Amniotic stem cell (primary cell): ENCODE results near the gene GLRA2.
"Not testable (repeated sequence)": the region's sequence is repeated elsewhere in the genome, so short reads cannot be mapped to it uniquely, and the experiment has no call there.

Source experiments
- DNase-seq: peaks from one replicate; lab custom pipeline; 2025; lab: John Stamatoyannopoulos, UW

Gene GLRA2

GRCh38 chrX:14591976-14592375 is 62.6 kb downstream of the GLRA2 start:
- DNase-seq = no peak

GRCh38 chrX:14594521-14594920 is 65.2 kb downstream of the GLRA2 start:
- DNase-seq = no peak

DNA sequence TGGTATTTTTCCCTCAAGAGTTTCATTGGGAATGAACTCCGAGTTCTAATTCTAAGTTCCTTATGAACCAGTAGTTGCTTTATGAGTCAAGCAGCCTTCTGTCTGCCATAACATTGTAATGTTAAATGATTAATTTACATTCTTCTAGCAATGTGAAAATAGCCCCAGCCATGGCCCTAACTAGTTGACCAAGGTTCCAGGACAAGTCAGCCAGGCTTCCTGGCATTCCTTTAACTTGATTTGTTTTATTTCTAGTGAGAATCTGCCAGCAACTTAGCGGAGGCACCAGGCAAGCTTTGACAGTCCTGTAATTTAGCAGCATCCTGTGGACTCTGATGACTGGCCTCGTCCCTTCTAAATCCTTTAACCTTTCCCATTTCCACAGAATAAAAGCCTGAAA is 69.0 kb downstream of the GLRA2 start:
- DNase-seq = no peak

GRCh38 chrX:14607446-14607985 is 78.2 kb downstream of the GLRA2 start:
- DNase-seq = no peak

DNA sequence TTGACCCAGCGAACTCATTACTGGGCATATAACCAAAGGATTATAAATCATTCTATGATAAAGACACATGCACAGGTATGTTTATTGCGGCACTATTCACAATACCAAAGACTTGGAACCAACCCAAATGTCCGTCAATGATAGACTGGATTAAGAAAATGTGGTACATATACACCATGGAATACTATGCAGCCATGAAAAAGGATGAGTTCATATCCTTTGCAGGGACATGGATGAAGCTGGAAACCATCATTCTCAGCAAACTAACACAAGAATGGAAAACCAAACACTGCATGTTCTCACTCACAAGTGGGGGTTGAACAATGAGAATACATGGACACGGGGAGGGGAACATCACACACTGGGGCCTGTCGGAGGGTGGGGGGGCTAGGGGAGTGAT is 83.1 kb downstream of the GLRA2 start:
- DNase-seq = not testable (repeated sequence)

GRCh38 chrX:14616301-14616700 is 87.0 kb downstream of the GLRA2 start:
- DNase-seq = no peak

GRCh38 chrX:14616836-14617235 is 87.5 kb downstream of the GLRA2 start:
- no peak for DNase-seq

- DNase-seq = no peak
Measured at GRCh38 chrX:14618177-14618965, 89.0 kb downstream of the GLRA2 start.

DNA sequence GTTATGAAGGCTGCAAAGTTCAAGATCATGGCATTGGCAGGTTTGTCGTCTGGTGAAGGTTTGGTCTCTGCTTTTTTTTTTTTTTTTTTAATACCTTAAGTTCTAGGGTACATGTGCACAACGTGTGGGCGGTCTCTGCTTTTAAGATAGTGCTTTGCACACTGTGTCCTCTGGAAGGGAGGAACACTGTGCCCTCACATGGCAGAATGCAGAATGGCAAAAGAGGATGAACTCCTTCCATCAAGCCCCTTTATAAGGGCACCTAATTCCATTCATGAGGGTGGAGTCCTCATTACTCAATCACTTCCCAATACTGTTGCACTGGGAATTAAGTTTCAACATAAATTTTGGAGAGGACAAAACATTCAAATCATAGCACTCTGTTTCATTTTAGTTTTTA is 101.4 kb downstream of the GLRA2 start:
- no peak for DNase-seq

- DNase-seq = no peak
Measured at GRCh38 chrX:14641681-14642655, 112.6 kb downstream of the GLRA2 start.

DNA sequence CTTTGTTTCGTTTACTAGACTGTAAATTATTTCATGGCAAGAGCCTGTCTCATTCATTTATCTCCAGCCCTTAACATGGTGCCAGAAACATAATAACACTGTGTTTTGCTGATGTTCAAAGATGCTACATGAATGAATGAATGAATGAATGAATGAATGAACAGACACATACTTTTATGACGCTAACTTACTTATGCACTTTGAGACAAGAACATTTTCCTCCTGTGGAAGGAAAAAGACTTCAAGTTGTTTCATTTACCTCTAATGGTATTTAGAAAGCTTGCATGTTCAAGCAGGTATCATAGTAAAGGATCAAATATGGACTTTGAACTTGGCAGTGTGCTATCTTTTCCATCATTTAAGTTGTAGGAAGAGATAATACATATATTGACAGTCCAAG is 131.6 kb downstream of the GLRA2 start:
- DNase-seq = no peak

DNA sequence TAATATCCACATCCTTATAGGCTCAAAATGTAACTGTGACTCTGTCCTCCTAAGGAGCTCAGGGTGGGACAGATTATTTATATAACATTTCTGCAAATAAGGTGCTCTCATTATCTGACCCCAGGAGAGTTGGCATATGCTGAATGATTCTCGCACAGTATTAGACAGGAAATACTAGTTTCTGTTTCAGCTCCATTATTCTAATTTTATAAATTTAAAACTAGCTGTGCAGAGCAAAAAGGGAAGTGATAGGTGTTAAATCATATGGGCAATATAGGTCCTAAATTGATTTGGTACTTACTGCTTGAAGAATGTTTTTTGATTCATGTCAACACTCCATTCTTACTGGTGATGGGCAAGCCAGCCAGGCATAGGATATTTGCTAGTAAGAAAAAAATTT is 141.5 kb downstream of the GLRA2 start:
- no peak for DNase-seq

DNA sequence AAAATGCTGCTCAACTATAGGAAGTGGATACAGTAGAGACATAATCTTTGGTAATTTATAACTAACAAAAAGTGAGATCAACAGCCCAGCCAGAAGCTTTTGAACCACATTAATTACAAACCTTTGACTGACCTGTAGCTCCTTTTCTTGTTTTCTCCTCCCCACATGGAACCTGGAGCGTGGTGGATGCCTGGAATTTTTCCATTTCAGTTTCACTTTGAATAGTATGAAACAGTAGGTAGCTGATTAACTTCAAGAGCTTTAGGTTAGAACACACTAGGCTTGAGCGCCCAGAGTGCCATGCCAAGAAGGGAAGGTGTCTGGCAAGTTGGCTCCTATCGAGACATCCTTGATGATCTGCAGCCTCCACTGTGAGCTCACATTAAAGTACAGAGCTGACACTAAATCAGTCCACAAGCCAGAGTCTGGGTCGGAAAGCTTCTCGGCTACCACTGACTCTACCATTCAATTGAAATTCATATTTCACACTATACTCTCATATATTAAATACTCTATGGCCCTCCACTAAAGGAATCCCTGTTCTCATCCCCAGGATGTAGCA is 143.4 kb downstream of the GLRA2 start:
- DNase-seq = no peak

DNA sequence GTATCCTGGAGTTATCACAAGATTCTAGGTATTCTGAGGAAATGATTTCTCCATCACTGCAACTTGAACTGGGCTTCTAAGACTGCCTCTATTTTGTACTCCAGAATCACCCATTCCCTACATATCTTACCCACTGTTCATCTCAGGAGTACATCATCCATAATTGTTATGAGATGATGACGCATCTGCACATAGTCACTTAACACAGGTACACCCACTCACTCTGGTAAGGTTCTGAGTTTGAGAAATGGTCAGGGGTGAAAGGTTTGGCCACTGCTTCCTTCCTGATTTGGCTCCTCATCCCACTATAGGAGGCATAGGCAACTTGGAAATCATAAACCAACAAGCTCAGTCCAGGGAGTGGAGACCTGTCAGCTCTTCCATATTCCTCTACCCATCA is 143.9 kb downstream of the GLRA2 start:
- no peak for DNase-seq

DNA sequence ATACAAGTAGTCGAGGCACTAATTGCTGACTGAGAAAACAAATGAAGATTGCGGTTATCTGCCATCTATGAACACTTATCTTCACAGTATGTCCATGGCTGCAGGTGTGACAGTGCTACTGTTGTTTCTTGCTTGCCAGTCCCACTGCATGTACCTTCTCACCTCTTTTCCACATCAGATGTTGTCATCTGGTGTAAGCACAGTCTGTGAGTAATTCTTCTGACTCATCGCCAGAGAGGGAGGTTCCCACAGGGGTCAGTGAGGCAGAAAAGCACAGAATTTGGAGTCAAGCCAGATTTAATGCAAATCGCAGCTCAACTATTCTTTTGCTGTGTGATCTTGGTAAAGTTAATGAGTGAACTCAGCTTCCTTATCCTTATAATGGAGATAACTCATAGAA is 144.4 kb downstream of the GLRA2 start:
- DNase-seq = peak; percentile 67

GRCh38 chrX:14675500-14675899 is 146.2 kb downstream of the GLRA2 start:
- DNase-seq = no peak

- no peak for DNase-seq
Measured at GRCh38 chrX:14676431-14676830, 147.1 kb downstream of the GLRA2 start.

- not testable (repeated sequence) for DNase-seq
Measured at GRCh38 chrX:14688331-14688730, 159.0 kb downstream of the GLRA2 start.

DNA sequence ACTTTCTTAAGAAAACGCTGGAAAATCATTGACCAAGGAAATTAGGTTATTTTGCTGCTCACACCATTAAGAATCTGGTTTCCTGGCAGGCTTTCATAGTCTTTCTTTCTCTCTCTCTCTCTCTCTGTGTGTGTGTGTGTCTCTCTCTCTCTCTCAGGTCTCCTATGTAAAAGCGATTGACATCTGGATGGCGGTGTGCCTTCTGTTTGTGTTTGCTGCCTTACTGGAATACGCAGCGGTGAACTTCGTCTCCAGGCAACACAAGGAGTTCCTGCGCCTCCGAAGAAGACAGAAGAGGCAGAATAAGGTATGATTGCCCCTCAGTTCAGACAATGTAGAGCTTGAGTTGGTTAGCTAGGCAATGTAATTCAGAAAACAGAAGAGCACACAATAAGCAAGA is 161.2 kb downstream of the GLRA2 start:
- DNase-seq = no peak

DNA sequence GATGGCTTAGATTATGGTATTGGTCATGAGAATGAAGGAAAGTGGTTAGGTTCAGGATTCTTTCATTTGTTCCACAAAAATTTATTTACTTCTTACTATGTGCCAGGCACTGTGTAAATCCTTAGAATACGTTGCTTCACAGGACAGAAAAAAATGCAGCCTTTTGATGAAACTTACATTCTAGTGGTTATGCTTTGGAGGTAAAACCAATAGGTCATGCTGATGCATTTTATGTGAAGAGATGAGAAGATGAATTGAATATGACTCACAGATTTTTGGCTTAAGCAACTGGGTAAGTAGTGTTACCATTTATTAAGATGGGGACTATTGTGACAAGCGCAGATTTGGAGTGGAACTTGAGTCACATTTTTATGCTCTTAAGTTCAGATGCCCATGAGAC is 165.3 kb downstream of the GLRA2 start:
- DNase-seq = no peak

DNA sequence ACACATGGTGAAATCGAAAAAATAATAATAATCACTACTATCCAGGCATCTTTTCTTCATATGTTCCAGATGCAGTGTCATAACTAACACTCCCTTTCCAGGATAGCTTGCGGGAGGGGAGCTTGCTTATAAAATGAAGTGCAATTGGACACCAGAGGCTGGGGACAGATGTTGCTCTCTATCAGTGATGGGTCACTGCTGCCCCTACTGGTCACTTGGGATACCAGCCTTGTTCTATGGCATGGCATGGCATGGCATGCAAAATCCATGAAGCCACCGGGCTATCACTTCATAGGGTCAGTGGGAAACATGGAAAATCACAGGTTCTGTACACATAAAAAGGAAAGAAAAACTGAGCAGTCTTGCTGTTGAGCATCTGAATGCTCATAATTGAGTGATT is 168.1 kb downstream of the GLRA2 start:
- no peak for DNase-seq

GRCh38 chrX:14698790-14699189 is 169.5 kb downstream of the GLRA2 start:
- DNase-seq = no peak

DNA sequence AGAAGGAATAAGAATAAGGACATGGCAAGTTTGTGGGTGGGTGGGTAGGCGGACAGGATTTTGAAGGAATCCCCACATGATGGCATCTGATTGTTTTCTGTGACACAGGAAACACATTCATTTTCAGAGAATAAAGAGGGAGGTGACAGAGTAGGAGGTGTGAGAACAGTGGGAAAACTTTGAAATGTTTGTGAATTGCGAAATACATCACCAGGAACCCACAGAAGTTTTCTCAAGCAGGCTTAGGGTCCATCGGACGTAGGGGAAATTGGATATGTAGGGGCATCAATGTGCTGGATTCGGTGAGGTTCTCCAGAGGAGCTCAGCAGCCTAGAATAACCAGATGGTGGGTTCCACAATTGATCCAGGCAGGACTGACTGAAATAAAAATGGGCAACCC is 171.6 kb downstream of the GLRA2 start:
- no peak for DNase-seq
